ENCODE data around the gene CLDND2. TPM values are rescaled to one million over a fixed set of nuclear protein-coding genes. Genes with fewer than 3 reads are reported as not detected.
A peak's percentile ranks its signal among the peaks of the same experiment; 100 is the strongest.

Gene CLDND2
- total and polyA plus RNA-seq, 4 donors: 0.22 to 3.0 TPM; not detected in 2

DNA sequence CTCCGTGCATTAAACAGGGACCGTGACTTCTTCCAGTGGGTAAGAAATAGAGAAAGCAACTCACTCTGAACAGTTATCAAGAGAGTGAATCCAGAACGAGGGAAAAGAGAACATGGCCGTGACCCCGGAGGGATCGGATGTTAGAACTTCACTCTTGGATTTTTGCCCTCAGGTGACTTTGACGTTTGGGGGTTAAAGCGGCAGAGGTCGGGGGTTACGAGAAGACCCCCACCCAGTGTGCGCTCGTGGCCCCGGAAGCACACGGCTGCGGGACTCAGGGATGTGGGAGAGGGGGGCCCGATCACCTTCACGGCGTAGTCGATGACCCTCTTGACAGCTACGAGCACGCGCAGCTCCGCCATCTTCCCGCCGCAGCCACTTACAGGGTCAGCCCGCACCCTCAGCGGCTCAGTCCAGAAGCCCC is 2.8 kb downstream of the CLDND2 start, which contains the start of gene ETFB:
ETFB (minus strand) TSS at position 424 of the 424 bp plus-strand sequence; CDS start at position 362, 62 bp downstream.
- Histone ChIP-seq H3K27me3 (ENCODE audit: control insufficient read depth in 4 of 4, insufficient read depth in 4 of 4, low read length in 3 of 4) (no peaks in the 10 kb centered on the region), H3K9me3 (ENCODE audit: control insufficient read depth in 4 of 4, low read length in 3 of 4) (no peaks in the 10 kb centered on the region), H3K4me1 (ENCODE audit: control insufficient read depth in 4 of 4, insufficient read depth in 4 of 4, low read length in 3 of 4) (peaks cover 2 to 50% (median 28%) of the 10 kb centered on the region in 4 donors), H3K4me3 (ENCODE audit: low read depth in 1 of 3, low read length in 3 of 3) (peak within 1 kb of the TSS; percentile 71 to 98 (median 91)), H3K9ac (ENCODE audit: low read depth in 1 of 2, low read length in 2 of 2) (peak within 1 kb of the TSS; percentile 100), H3K36me3 (ENCODE audit: control insufficient read depth in 4 of 4, insufficient read depth in 3 of 4, low read depth in 1 of 4, low read length in 3 of 4) (no peaks in the 10 kb centered on the region), H3K27ac (ENCODE audit: low read depth in 1 of 2, low read length in 2 of 2) (peak within 1 kb of the TSS; percentile 98 to 99)
- TF ChIP-seq, protein P1, sequence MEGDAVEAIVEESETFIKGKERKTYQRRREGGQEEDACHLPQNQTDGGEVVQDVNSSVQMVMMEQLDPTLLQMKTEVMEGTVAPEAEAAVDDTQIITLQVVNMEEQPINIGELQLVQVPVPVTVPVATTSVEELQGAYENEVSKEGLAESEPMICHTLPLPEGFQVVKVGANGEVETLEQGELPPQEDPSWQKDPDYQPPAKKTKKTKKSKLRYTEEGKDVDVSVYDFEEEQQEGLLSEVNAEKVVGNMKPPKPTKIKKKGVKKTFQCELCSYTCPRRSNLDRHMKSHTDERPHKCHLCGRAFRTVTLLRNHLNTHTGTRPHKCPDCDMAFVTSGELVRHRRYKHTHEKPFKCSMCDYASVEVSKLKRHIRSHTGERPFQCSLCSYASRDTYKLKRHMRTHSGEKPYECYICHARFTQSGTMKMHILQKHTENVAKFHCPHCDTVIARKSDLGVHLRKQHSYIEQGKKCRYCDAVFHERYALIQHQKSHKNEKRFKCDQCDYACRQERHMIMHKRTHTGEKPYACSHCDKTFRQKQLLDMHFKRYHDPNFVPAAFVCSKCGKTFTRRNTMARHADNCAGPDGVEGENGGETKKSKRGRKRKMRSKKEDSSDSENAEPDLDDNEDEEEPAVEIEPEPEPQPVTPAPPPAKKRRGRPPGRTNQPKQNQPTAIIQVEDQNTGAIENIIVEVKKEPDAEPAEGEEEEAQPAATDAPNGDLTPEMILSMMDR (IDR thresholded peaks at IDR 0.05; ENCODE audit: low read depth, low read length, missing input control): no peak
- TF ChIP-seq GABPA (IDR thresholded peaks at IDR 0.05 in 1 of 2, conservative IDR thresholded peaks at IDR 0.05 in 1 of 2): no peak
- TF ChIP-seq JUND (IDR thresholded peaks at IDR 0.05): no peak
- no peak for TF ChIP-seq SP1 (IDR thresholded peaks at IDR 0.05)
- TF ChIP-seq, protein P2, sequence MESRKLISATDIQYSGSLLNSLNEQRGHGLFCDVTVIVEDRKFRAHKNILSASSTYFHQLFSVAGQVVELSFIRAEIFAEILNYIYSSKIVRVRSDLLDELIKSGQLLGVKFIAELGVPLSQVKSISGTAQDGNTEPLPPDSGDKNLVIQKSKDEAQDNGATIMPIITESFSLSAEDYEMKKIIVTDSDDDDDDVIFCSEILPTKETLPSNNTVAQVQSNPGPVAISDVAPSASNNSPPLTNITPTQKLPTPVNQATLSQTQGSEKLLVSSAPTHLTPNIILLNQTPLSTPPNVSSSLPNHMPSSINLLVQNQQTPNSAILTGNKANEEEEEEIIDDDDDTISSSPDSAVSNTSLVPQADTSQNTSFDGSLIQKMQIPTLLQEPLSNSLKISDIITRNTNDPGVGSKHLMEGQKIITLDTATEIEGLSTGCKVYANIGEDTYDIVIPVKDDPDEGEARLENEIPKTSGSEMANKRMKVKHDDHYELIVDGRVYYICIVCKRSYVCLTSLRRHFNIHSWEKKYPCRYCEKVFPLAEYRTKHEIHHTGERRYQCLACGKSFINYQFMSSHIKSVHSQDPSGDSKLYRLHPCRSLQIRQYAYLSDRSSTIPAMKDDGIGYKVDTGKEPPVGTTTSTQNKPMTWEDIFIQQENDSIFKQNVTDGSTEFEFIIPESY (IDR thresholded peaks at IDR 0.05): no peak
- TF ChIP-seq HNF4A (conservative IDR thresholded peaks at IDR 0.05): no peak
- under 1% methylated on average over 27 of the region's 27 CpGs for WGBS
- no peak for DNase-seq (ENCODE audit: low spot score)

DNA sequence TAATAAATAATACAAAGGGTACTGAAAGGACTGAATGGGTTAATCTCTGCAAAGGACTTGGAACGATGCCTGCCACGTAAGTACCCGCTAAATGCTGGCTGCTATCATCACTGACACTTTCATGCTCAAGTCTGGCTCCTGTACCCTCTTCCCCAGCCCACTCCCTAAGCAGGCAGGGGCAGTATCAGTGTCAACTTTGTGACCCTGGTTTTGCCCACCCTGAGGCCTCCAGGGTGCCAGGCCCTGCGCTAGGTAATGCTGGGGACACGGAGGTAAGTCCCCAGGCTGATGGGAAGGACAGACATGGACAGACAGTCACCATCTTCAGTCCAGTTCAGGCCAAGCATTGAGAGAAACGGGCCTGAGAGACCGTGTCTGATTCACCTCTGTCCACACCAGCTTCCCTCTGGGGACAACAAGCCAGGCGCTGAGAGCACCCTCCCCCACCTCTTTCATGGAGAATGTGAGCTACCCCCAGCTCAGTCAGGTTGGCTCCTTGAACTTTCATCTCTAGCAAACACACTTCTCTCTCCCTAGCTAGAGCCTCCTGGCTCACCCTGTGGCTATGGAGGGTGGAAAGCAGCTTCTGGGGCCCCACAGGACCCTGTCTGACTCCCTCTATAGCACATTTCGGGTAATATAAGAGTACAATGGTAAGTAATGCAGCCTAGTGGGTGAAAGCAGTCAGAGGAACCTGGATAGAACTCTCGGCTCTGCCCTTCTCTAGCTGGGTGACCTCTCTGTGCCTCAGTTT is 3.4 kb downstream of the CLDND2 start:
- H3K36me3 ChIP-seq (ENCODE audit: control insufficient read depth in 4 of 4, insufficient read depth in 3 of 4, low read depth in 1 of 4, low read length in 3 of 4): no peaks in the 10 kb centered on the region
- H3K27ac ChIP-seq (ENCODE audit: low read depth in 1 of 2, low read length in 2 of 2): peak overlapping the region; percentile 98 to 99
- peak overlapping the region; percentile 67 to 98 (median 91) for H3K4me3 ChIP-seq (ENCODE audit: low read depth in 1 of 3, low read length in 3 of 3)
- H3K4me1 ChIP-seq (ENCODE audit: control insufficient read depth in 4 of 4, insufficient read depth in 4 of 4, low read length in 3 of 4): peaks cover 2 to 50% (median 28%) of the 10 kb centered on the region in 4 donors
- H3K27me3 ChIP-seq (ENCODE audit: control insufficient read depth in 4 of 4, insufficient read depth in 4 of 4, low read length in 3 of 4): no peaks in the 10 kb centered on the region
- peak overlapping the region; percentile 100 for H3K9ac ChIP-seq (ENCODE audit: low read depth in 1 of 2, low read length in 2 of 2)
- TF ChIP-seq, protein P3, sequence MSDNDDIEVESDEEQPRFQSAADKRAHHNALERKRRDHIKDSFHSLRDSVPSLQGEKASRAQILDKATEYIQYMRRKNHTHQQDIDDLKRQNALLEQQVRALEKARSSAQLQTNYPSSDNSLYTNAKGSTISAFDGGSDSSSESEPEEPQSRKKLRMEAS (IDR thresholded peaks at IDR 0.05): no peak
- TF ChIP-seq, protein P4, sequence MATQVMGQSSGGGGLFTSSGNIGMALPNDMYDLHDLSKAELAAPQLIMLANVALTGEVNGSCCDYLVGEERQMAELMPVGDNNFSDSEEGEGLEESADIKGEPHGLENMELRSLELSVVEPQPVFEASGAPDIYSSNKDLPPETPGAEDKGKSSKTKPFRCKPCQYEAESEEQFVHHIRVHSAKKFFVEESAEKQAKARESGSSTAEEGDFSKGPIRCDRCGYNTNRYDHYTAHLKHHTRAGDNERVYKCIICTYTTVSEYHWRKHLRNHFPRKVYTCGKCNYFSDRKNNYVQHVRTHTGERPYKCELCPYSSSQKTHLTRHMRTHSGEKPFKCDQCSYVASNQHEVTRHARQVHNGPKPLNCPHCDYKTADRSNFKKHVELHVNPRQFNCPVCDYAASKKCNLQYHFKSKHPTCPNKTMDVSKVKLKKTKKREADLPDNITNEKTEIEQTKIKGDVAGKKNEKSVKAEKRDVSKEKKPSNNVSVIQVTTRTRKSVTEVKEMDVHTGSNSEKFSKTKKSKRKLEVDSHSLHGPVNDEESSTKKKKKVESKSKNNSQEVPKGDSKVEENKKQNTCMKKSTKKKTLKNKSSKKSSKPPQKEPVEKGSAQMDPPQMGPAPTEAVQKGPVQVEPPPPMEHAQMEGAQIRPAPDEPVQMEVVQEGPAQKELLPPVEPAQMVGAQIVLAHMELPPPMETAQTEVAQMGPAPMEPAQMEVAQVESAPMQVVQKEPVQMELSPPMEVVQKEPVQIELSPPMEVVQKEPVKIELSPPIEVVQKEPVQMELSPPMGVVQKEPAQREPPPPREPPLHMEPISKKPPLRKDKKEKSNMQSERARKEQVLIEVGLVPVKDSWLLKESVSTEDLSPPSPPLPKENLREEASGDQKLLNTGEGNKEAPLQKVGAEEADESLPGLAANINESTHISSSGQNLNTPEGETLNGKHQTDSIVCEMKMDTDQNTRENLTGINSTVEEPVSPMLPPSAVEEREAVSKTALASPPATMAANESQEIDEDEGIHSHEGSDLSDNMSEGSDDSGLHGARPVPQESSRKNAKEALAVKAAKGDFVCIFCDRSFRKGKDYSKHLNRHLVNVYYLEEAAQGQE (IDR thresholded peaks at IDR 0.05): peak; percentile 54
- TF ChIP-seq YY1 (IDR thresholded peaks at IDR 0.05) (peak; percentile 67), TAF1 (conservative IDR thresholded peaks at IDR 0.05) (peak; percentile 86), SP1 (IDR thresholded peaks at IDR 0.05) (peak; percentile 61), FOXA1 (IDR thresholded peaks at IDR 0.05) (no peak), RAD21 (IDR thresholded peaks at IDR 0.05) (peak; percentile 21 to 38), FOXA2 (IDR thresholded peaks at IDR 0.05) (peak; percentile 6), RXRA (IDR thresholded peaks at IDR 0.05) (peak; percentile 32 to 42), JUND (IDR thresholded peaks at IDR 0.05) (no peak), HNF4G (IDR thresholded peaks at IDR 0.05) (no peak), HNF4A (conservative IDR thresholded peaks at IDR 0.05) (peak; percentile 50 to 55), GABPA (IDR thresholded peaks at IDR 0.05 in 1 of 2, conservative IDR thresholded peaks at IDR 0.05 in 1 of 2) (no peak), NR2F2 (IDR thresholded peaks at IDR 0.05) (no peak)
- TF ChIP-seq, protein P5, sequence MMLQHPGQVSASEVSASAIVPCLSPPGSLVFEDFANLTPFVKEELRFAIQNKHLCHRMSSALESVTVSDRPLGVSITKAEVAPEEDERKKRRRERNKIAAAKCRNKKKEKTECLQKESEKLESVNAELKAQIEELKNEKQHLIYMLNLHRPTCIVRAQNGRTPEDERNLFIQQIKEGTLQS (IDR thresholded peaks at IDR 0.05): no peak
- TF ChIP-seq, protein P1 (IDR thresholded peaks at IDR 0.05; ENCODE audit: low read depth, low read length, missing input control): no peak
- TF ChIP-seq, protein P2 (IDR thresholded peaks at IDR 0.05): no peak
- DNase-seq (ENCODE audit: low spot score): peak; percentile 56
- H3K9me3 ChIP-seq (ENCODE audit: control insufficient read depth in 4 of 4, low read length in 3 of 4): no peaks in the 10 kb centered on the region
- WGBS: 12% methylated on average over 10 of the region's 10 CpGs
